ENCODE data around the gene LKAAEAR1.
A peak's percentile ranks its signal among the peaks of the same experiment; 100 is the strongest.
"Not testable (repeated sequence)": the region's sequence is repeated elsewhere in the genome, so short reads cannot be mapped to it uniquely, and the experiment has no call there.

Gene LKAAEAR1

GRCh38 chr20:64083804-64084684 is at the start of gene LKAAEAR1:
LKAAEAR1 (minus strand) TSS chr20:64084398; CDS start chr20:64084219, 179 bp downstream.
- no peak for DNase-seq (ENCODE audit: low spot score)
- no peak within 1 kb of the TSS for H3K27ac ChIP-seq
- no peak for TF ChIP-seq CTCF (IDR thresholded peaks at IDR 0.05)
- peak within 1 kb of the TSS; percentile 82 for H3K4me3 ChIP-seq

- H3K4me3 ChIP-seq, result no peak overlapping the region
- no peak for DNase-seq (ENCODE audit: low spot score)
- H3K27ac ChIP-seq, result no peak overlapping the region
- TF ChIP-seq CTCF (IDR thresholded peaks at IDR 0.05), result no peak
Measured at GRCh38 chr20:64131406-64131805, 47.2 kb upstream of the LKAAEAR1 start.

- DNase-seq (ENCODE audit: low spot score), result no peak
- no peak for TF ChIP-seq CTCF (IDR thresholded peaks at IDR 0.05)
- H3K27ac ChIP-seq, result no peak overlapping the region
- no peak overlapping the region for H3K4me3 ChIP-seq
Measured at GRCh38 chr20:64130876-64131275, 46.7 kb upstream of the LKAAEAR1 start.

- Histone ChIP-seq H3K4me3 (no peak overlapping the region), H3K27ac (no peak overlapping the region)
- TF ChIP-seq CTCF (IDR thresholded peaks at IDR 0.05), result no peak
- DNase-seq (ENCODE audit: low spot score), result no peak
Measured at GRCh38 chr20:64130271-64130670, 46.1 kb upstream of the LKAAEAR1 start.

- H3K4me3 ChIP-seq, result no peak overlapping the region
- DNase-seq (ENCODE audit: low spot score), result no peak
- H3K27ac ChIP-seq, result no peak overlapping the region
- TF ChIP-seq CTCF (IDR thresholded peaks at IDR 0.05), result no peak
Measured at GRCh38 chr20:64129146-64129782, 45.1 kb upstream of the LKAAEAR1 start.

GRCh38 chr20:64123517-64123916 is 39.3 kb upstream of the LKAAEAR1 start:
- not testable (repeated sequence) for DNase-seq (ENCODE audit: low spot score)

GRCh38 chr20:64122927-64123326 is 38.7 kb upstream of the LKAAEAR1 start:
- not testable (repeated sequence) for H3K27ac ChIP-seq; DNase-seq (ENCODE audit: low spot score); H3K4me3 ChIP-seq

More at GRCh38 chr20:64123517-64123916, 39.3 kb upstream of the LKAAEAR1 start:
- not testable (repeated sequence) for H3K27ac ChIP-seq, H3K4me3 ChIP-seq

- Histone ChIP-seq H3K27ac (no peak overlapping the region), H3K4me3 (no peak overlapping the region)
- DNase-seq (ENCODE audit: low spot score), result no peak
- TF ChIP-seq CTCF (IDR thresholded peaks at IDR 0.05), result no peak
Measured at GRCh38 chr20:64121586-64121985, 37.4 kb upstream of the LKAAEAR1 start.

Data from coronary artery (tissue), 2 donors.